A549 treated with CORT108297 at 1 μM for 4 hours (cell line): Measurements from ENCODE around the gene C22orf42. TPM values are rescaled to one million over a fixed set of nuclear protein-coding genes. Genes with fewer than 3 reads are reported as not detected.

Experiments used
- total RNA-seq: library from RNA; stranded (reverse); fragments of 200-300 nt; extraction: Qiagen RNA extraction; gene quantifications from 5 replicates; pipeline ENCODE4 v1.2.3, GENCODE V29; 2022

The C22orf42 gene
- total RNA-seq = not detected in 5 replicates

GRCh38 chr22:32158712-32159533 is at the start of gene C22orf42:
Gene C22orf42 (minus strand): TSS chr22:32159303. CDS start chr22:32159215, 88 bp downstream.

GRCh38 chr22:32204856-32205722 is 46.0 kb upstream of the C22orf42 start, which contains the start of gene RFPL2:
Gene RFPL2 (minus strand): TSS chr22:32205073. CDS start chr22:32202451, 2,622 bp downstream.

Other genes with a start within 250 kb of the C22orf42 start
- 128 to 148 TPM (median 139 TPM) in 5 replicates for gene YWHAH, start 214.8 kb downstream of the C22orf42 start, total RNA-seq
- 0.09 to 0.17 TPM (median 0.14 TPM) in 3 of 5 replicates, not detected in the others for gene SLC5A1, start 116.0 kb downstream of the C22orf42 start, total RNA-seq
- gene RFPL2, start 45.8 kb upstream of the C22orf42 start, total RNA-seq = 0.07 to 0.21 TPM (median 0.11 TPM) in 5 replicates
- not detected in 5 replicates for gene SLC5A4, start 96.0 kb upstream of the C22orf42 start, total RNA-seq
- not detected in 5 replicates for gene RFPL3, start 198.6 kb upstream of the C22orf42 start, total RNA-seq